ENCODE data around the gene PRDM16.

Gene PRDM16

DNA sequence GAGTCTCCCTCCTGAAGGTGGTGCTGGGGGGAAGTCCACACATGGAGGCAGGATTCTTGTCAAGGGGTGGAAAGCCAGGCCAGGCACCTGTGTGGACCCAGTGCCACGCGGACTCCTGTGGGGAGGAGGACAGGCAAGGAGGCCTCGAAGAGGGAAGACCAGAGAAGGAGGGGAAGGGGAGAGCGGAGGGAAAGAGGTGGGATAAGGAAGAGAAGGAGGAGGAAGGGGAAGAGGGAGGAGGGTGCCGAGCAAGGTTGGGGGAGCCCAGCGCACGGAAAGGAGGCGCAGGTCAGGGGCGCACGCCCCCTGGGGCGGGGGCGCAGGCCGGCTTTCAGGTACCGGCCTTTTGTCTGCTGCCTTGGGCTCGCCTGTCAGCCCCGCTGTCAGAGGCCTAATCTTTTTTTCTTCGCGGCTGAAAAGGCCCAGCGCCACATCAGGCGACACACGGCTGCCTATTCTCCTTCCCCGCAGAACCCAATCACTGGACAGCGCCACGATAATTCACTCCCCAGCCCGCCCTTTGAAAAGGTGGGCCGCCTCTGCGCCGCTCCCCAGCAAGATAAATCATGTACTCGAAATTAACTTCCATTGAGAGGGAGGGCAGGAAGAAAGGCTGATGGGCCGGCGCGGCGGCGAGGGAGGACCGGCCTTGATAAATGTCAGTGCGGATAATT, 42.5 kb downstream of the PRDM16 start:
- no peak for DNase-seq (ENCODE audit: low read depth in 2 of 2)
- no peak for TF ChIP-seq CTCF (IDR thresholded peaks at IDR 0.05; ENCODE audit: low read depth, low read length)
- H3K4me3 ChIP-seq (replicated peaks in 1 of 2; ENCODE audit: low read depth in 2 of 2, low read length in 2 of 2): no peak overlapping the region

GRCh38 chr1:3112526-3112925, 43.5 kb downstream of the PRDM16 start:
- TF ChIP-seq CTCF (IDR thresholded peaks at IDR 0.05; ENCODE audit: low read depth, low read length): no peak
- no peak overlapping the region for H3K4me3 ChIP-seq (replicated peaks in 1 of 2; ENCODE audit: low read depth in 2 of 2, low read length in 2 of 2)
- no peak for DNase-seq (ENCODE audit: low read depth in 2 of 2)

DNA sequence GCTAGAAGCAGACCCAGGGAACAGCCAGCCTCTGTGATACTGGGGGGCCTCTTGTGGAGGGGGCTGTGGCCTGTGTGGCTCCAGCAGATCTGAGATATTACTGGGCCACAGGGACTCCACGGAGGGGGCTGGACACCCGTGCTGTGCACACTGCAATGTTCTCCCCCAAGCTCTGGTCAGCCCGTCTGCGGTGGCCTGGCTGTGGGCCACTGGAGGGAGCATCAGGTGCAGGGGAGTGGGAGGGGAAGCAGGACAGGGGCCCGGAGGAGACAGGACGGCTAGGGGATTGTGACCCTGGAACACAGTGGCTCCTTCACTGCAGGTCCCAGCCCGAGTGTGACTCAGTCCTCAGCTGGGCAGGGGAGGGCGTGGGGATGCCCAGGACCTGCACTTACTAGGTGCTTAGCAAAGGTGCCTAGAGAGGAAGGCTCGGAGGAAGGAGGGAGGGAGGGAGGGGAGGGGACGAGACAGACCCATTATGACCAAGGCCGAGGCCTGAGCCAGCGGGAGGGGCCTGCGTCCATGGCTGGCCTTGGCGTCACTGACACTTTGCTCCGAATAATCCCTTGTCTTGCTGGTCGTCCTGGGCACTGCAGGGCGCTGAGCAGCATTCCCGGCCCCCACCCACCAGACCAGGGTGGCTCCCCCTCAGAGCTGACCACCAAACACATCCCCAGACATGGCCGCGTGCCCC, 44.2 kb downstream of the PRDM16 start:
- H3K4me3 ChIP-seq (replicated peaks in 1 of 2; ENCODE audit: low read depth in 2 of 2, low read length in 2 of 2): no peak overlapping the region
- no peak for TF ChIP-seq CTCF (IDR thresholded peaks at IDR 0.05; ENCODE audit: low read depth, low read length)
- DNase-seq (ENCODE audit: low read depth in 2 of 2): no peak

- no peak for TF ChIP-seq CTCF (IDR thresholded peaks at IDR 0.05; ENCODE audit: low read depth, low read length)
- no peak overlapping the region for H3K4me3 ChIP-seq (replicated peaks in 1 of 2; ENCODE audit: low read depth in 2 of 2, low read length in 2 of 2)
- no peak for DNase-seq (ENCODE audit: low read depth in 2 of 2)
Observed at GRCh38 chr1:3113741-3114056, 44.7 kb downstream of the PRDM16 start.

GRCh38 chr1:3114131-3114744, 45.2 kb downstream of the PRDM16 start:
- TF ChIP-seq CTCF (IDR thresholded peaks at IDR 0.05; ENCODE audit: low read depth, low read length): no peak
- no peak overlapping the region for H3K4me3 ChIP-seq (replicated peaks in 1 of 2; ENCODE audit: low read depth in 2 of 2, low read length in 2 of 2)
- no peak for DNase-seq (ENCODE audit: low read depth in 2 of 2)

- H3K4me3 ChIP-seq (replicated peaks in 1 of 2; ENCODE audit: low read depth in 2 of 2, low read length in 2 of 2): no peak overlapping the region
- no peak for DNase-seq (ENCODE audit: low read depth in 2 of 2)
- no peak for TF ChIP-seq CTCF (IDR thresholded peaks at IDR 0.05; ENCODE audit: low read depth, low read length)
Observed at GRCh38 chr1:3114846-3115245, 45.8 kb downstream of the PRDM16 start.

Measured in cardiac fibroblast (primary cell).